Endodermal cell (in vitro differentiated cells): Measurements from ENCODE around the gene LAMB3. TPM values are rescaled to one million over a fixed set of nuclear protein-coding genes. Genes with fewer than 3 reads are reported as not detected.

Experiments used
- DNase-seq: peaks from one replicate; pipeline ENCODE4 v3.0.0-alpha.2; 2017
- H3K27ac ChIP-seq: 2 replicates; pipeline ENCODE4 v1.5.1; 2013; ENCODE audit warnings: mild to moderate bottlenecking, low read depth, low read length, moderate library complexity
- H3K27me3 ChIP-seq: 2 replicates; pipeline ENCODE4 v1.6.1; 2013; ENCODE audit warnings: mild to moderate bottlenecking, low read length, moderate library complexity; ENCODE audit not compliant: insufficient read depth, control insufficient read depth, poor library complexity, severe bottlenecking
- H3K36me3 ChIP-seq: 2 replicates; pipeline ENCODE4 v1.7.0; 2013; ENCODE audit warnings: mild to moderate bottlenecking, low read length, moderate library complexity; ENCODE audit not compliant: control insufficient read depth, insufficient read depth
- H3K4me1 ChIP-seq: one replicate; pipeline ENCODE4 v1.7.0; 2013; ENCODE audit warnings: low read length; ENCODE audit not compliant: control insufficient read depth, insufficient read depth
- H3K4me3 ChIP-seq: 2 replicates; pipeline ENCODE4 v1.5.1; 2013; ENCODE audit warnings: mild to moderate bottlenecking, low read length, moderate library complexity
- H3K9ac ChIP-seq: 2 replicates; pipeline ENCODE4 v1.6.1; 2013; ENCODE audit warnings: mild to moderate bottlenecking, low read length, moderate library complexity; ENCODE audit not compliant: poor library complexity, severe bottlenecking; ENCODE audit errors: extremely low read depth
- H3K9me3 ChIP-seq: 2 replicates; pipeline ENCODE4 v1.6.1; 2013; ENCODE audit warnings: mild to moderate bottlenecking, low read length, moderate library complexity; ENCODE audit not compliant: control insufficient read depth
- H3K27ac Mint-ChIP-seq: 2 replicates; pipeline ENCODE4 v1.8.0; 2020; ENCODE audit warnings: mixed read lengths
- H3K27me3 Mint-ChIP-seq: 2 replicates; pipeline ENCODE4 v1.8.0; 2021; ENCODE audit warnings: mild to moderate bottlenecking, mixed read lengths; ENCODE audit not compliant: insufficient read depth
- H3K36me3 Mint-ChIP-seq: 2 replicates; pipeline ENCODE4 v1.8.0; 2020; ENCODE audit warnings: low read depth, mixed read lengths
- H3K4me1 Mint-ChIP-seq: 2 replicates; pipeline ENCODE4 v1.8.0; 2020; ENCODE audit warnings: mixed read lengths
- H3K4me3 Mint-ChIP-seq: 2 replicates; pipeline ENCODE4 v1.8.0; 2020; ENCODE audit warnings: mild to moderate bottlenecking, moderate library complexity, mixed read lengths
- H3K9me3 Mint-ChIP-seq: 2 replicates; pipeline ENCODE4 v1.8.0; 2020; ENCODE audit warnings: mild to moderate bottlenecking, mixed read lengths
- WGBS, 2 experiments: methylation state at CpG; one replicate each; pipeline versions ENCODE4 v1.1.5 to v1.1.7; 2013; ENCODE audit warnings: missing lambda C conversion rate in 2 of 2, mixed read lengths in 1 of 2; ENCODE audit not compliant: insufficient coverage in 1 of 2, insufficient read length in 1 of 2; 5-methylcytosine and 5-hydroxymethylcytosine counted together
- total RNA-seq, 2 donors: library from RNA; stranded (reverse); fragmentation: NEBNext Ultra II Directional in 1 of 2; extraction: Animal tissue kit (Norgen Biotek cat#: 25700) in 1 of 2; gene quantifications; 2 replicates in 1 of 2; 3 replicates in 1 of 2; pipeline ENCODE4 v1.2.1, GENCODE V29; 2021
- TF ChIP-seq, protein P1 (sequence below): fragments of 200-600 bp; sonication (generic); conservative IDR thresholded peaks from 2 replicates; pipeline ENCODE4 v1.5.0; 2021; ENCODE audit warnings: antibody characterized with exemption, mild to moderate bottlenecking

The LAMB3 gene
- total RNA-seq, 2 donors from 2014 or later, result 0.53 to 1.9 TPM

- Mint-ChIP-seq H3K27ac (no peak overlapping the region), H3K36me3 (no peaks in the 10 kb centered on the region), H3K27me3 (peaks cover 14% of the 10 kb centered on the region), H3K4me1 (no peaks in the 10 kb centered on the region), H3K4me3 (no peak overlapping the region), H3K9me3 (no peaks in the 10 kb centered on the region)
- peaks cover 9% of the 10 kb centered on the region for H3K27me3 ChIP-seq
- TF ChIP-seq, protein P1, sequence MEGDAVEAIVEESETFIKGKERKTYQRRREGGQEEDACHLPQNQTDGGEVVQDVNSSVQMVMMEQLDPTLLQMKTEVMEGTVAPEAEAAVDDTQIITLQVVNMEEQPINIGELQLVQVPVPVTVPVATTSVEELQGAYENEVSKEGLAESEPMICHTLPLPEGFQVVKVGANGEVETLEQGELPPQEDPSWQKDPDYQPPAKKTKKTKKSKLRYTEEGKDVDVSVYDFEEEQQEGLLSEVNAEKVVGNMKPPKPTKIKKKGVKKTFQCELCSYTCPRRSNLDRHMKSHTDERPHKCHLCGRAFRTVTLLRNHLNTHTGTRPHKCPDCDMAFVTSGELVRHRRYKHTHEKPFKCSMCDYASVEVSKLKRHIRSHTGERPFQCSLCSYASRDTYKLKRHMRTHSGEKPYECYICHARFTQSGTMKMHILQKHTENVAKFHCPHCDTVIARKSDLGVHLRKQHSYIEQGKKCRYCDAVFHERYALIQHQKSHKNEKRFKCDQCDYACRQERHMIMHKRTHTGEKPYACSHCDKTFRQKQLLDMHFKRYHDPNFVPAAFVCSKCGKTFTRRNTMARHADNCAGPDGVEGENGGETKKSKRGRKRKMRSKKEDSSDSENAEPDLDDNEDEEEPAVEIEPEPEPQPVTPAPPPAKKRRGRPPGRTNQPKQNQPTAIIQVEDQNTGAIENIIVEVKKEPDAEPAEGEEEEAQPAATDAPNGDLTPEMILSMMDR, result no peak
- no peak for DNase-seq
- no peak overlapping the region for H3K27ac ChIP-seq
- no peaks in the 10 kb centered on the region for H3K9me3 ChIP-seq
- H3K4me1 ChIP-seq, result no peaks in the 10 kb centered on the region
- H3K4me3 ChIP-seq, result no peak overlapping the region
- H3K9ac ChIP-seq, result no peak overlapping the region
- H3K36me3 ChIP-seq, result no peaks in the 10 kb centered on the region
- 88 to 95% methylated on average over 4 to 6 of the region's 6 CpGs for WGBS, 2 experiments
These were observed 18.8 kb downstream of the LAMB3 start for GRCh38 chr1:209633335-209633997.

- peaks cover 25% of the 10 kb centered on the region for H3K27me3 ChIP-seq
- Mint-ChIP-seq H3K27me3 (peaks cover 22% of the 10 kb centered on the region), H3K9me3 (no peaks in the 10 kb centered on the region), H3K4me1 (no peaks in the 10 kb centered on the region), H3K4me3 (no peak overlapping the region), H3K27ac (no peak overlapping the region), H3K36me3 (no peaks in the 10 kb centered on the region)
- H3K4me1 ChIP-seq, result no peaks in the 10 kb centered on the region
- WGBS, 2 experiments, result 58 to 74% methylated on average over 9 to 17 of the region's 17 CpGs
- H3K4me3 ChIP-seq, result no peak overlapping the region
- peak; percentile 72 for DNase-seq
- TF ChIP-seq, protein P1, result no peak
- no peak overlapping the region for H3K9ac ChIP-seq
- no peaks in the 10 kb centered on the region for H3K36me3 ChIP-seq
- H3K9me3 ChIP-seq, result no peaks in the 10 kb centered on the region
- no peak overlapping the region for H3K27ac ChIP-seq
These were observed 21.6 kb downstream of the LAMB3 start for GRCh38 chr1:209630383-209631225.

- H3K4me3 Mint-ChIP-seq, result no peak overlapping the region
- WGBS, 2 experiments, result 90 to 97% methylated on average over 5 to 11 of the region's 11 CpGs
- no peaks in the 10 kb centered on the region for H3K36me3 Mint-ChIP-seq
- H3K36me3 ChIP-seq, result no peaks in the 10 kb centered on the region
- peaks cover 33% of the 10 kb centered on the region for H3K27me3 ChIP-seq
- H3K4me1 ChIP-seq, result no peaks in the 10 kb centered on the region
- H3K27ac ChIP-seq, result no peak overlapping the region
- peaks cover 30% of the 10 kb centered on the region for H3K27me3 Mint-ChIP-seq
- H3K4me1 Mint-ChIP-seq, result no peaks in the 10 kb centered on the region
- H3K9me3 Mint-ChIP-seq, result no peaks in the 10 kb centered on the region
- H3K9ac ChIP-seq, result no peak overlapping the region
- H3K27ac Mint-ChIP-seq, result no peak overlapping the region
- no peak for DNase-seq
- no peaks in the 10 kb centered on the region for H3K9me3 ChIP-seq
- TF ChIP-seq, protein P1, result no peak
- no peak overlapping the region for H3K4me3 ChIP-seq
These were observed 22.4 kb downstream of the LAMB3 start for GRCh38 chr1:209629621-209630382.
